ENCODE data around the gene DCC. TPM values are rescaled to one million over a fixed set of nuclear protein-coding genes. Genes with fewer than 3 reads are reported as not detected.

Gene DCC
- total and polyA plus RNA-seq, 11 donors: 0.02 TPM; not detected in 10

DNA sequence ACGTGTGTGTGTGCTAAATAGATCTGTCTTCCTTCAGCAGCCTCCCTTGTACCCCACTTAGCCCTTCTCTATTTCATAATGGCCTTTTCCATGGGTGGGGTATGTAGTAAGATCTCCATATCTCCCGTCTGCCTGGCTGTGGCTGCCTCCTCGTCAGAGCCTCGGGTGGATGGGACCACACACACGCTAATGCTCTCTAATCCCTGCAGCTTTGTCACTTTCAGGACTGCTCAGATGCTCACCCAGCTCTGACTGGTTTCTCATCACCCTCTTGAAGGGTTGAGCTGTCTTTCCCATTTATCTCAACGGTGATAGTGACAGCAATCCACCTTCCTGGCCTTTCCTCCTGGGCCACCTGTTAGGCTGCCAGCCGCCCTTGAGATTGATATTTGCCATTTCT lies 95.3 kb downstream of the DCC start:
- Histone ChIP-seq H3K36me3 (no peaks in the 10 kb centered on the region), H3K27ac (no peak overlapping the region), H3K4me3 (no peak overlapping the region), H3K27me3 (peaks cover 0 to 11% (median 0%) of the 10 kb centered on the region in 9 donors), H3K9me3 (no peaks in the 10 kb centered on the region), H3K4me1 (no peaks in the 10 kb centered on the region)
- WGBS, 4 donors: 23 to 31% (median 28%) methylated on average over 7 of the region's 7 CpGs
- intact Hi-C loops (cut with DNase I): no loop called here
- ATAC-seq (no peak), DNase-seq (no peak)
- TF ChIP-seq, protein P1, sequence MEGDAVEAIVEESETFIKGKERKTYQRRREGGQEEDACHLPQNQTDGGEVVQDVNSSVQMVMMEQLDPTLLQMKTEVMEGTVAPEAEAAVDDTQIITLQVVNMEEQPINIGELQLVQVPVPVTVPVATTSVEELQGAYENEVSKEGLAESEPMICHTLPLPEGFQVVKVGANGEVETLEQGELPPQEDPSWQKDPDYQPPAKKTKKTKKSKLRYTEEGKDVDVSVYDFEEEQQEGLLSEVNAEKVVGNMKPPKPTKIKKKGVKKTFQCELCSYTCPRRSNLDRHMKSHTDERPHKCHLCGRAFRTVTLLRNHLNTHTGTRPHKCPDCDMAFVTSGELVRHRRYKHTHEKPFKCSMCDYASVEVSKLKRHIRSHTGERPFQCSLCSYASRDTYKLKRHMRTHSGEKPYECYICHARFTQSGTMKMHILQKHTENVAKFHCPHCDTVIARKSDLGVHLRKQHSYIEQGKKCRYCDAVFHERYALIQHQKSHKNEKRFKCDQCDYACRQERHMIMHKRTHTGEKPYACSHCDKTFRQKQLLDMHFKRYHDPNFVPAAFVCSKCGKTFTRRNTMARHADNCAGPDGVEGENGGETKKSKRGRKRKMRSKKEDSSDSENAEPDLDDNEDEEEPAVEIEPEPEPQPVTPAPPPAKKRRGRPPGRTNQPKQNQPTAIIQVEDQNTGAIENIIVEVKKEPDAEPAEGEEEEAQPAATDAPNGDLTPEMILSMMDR (IDR thresholded peaks at IDR 0.05): no peak
- no peak for TF ChIP-seq POLR2A (IDR thresholded peaks at IDR 0.05)

DNA sequence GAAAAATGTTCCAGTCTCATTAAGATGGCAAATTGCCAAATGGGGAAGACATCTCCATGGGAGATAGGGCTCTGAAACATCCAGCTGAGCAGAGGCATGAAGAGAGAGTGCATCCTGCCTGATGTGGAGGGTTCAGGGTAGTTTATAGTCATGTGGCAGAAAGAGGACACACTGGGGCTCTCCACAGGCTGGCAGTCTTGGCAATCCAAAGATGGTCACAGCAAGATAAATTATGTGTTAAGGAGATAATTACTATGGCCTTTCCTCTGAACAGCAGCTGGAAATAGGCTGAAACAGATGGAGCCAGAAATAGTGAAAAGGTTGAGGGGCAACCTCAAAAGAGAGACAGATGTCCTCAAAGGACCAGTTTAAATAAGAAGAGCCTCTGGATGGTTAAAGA lies 97.2 kb downstream of the DCC start:
- intact Hi-C loops (cut with DNase I): no loop called here
- no peak overlapping the region for H3K4me3 ChIP-seq
- H3K27me3 ChIP-seq: peaks cover 0 to 11% (median 0%) of the 10 kb centered on the region in 9 donors
- H3K36me3 ChIP-seq: no peaks in the 10 kb centered on the region
- H3K4me1 ChIP-seq: no peaks in the 10 kb centered on the region
- ATAC-seq (no peak), DNase-seq (no peak)
- no peak overlapping the region for H3K27ac ChIP-seq
- TF ChIP-seq, protein P1 (IDR thresholded peaks at IDR 0.05): no peak
- TF ChIP-seq POLR2A (IDR thresholded peaks at IDR 0.05): no peak
- H3K9me3 ChIP-seq: no peaks in the 10 kb centered on the region

DNA sequence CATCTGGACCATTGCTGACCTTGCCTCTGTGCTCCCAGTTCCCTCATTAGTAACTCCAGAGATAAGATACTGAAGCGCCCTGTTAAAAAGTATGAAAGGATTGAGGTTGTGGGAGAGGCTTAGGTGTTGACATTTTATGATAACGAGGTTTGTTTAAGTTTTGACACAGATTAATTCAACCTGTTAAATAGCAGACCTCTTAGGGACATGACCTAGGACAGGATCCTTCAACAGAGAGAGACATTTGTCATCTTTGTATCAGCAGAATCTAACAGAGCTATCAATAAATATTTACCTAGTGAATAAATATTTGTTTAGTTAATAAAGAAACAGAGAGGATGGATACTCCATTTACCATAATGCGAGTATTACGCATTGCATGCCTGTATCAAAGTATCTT lies 99.5 kb downstream of the DCC start:
- no peaks in the 10 kb centered on the region for H3K36me3 ChIP-seq
- intact Hi-C loops (cut with DNase I): no loop called here
- H3K4me3 ChIP-seq: no peak overlapping the region
- 38 to 49% (median 45%) methylated on average over 4 of the region's 4 CpGs for WGBS, 4 donors
- H3K9me3 ChIP-seq: no peaks in the 10 kb centered on the region
- H3K27ac ChIP-seq: no peak overlapping the region
- DNase-seq: no peak
- no peak for ATAC-seq
- peaks cover 0 to 11% (median 0%) of the 10 kb centered on the region in 9 donors for H3K27me3 ChIP-seq
- no peak for TF ChIP-seq POLR2A (IDR thresholded peaks at IDR 0.05)
- TF ChIP-seq, protein P1 (IDR thresholded peaks at IDR 0.05): no peak
- no peaks in the 10 kb centered on the region for H3K4me1 ChIP-seq

DNA sequence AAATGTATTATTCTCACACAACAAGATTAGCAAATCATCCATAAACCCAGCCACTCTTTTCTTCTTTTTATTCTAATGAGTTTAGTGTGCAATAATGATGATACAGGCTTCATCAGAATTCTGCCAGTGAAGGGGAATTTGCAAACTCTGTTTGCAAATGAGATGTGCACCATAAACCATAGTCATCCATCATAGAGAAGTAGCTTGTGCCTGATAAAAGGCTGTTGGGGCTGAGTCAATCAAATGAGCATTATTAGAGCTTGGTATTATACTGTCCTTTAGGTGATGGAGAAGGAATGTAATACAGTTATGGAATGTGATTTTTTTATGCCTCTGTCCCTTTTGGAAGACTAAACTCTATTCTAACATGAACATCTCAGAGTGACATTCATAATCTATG lies 101.8 kb downstream of the DCC start:
- Histone ChIP-seq H3K36me3 (no peaks in the 10 kb centered on the region), H3K4me1 (no peaks in the 10 kb centered on the region), H3K27me3 (peaks cover 0 to 1% (median 0%) of the 10 kb centered on the region in 9 donors), H3K4me3 (no peak overlapping the region), H3K9me3 (no peaks in the 10 kb centered on the region), H3K27ac (no peak overlapping the region)
- no peak for ATAC-seq
- no peak for DNase-seq
- intact Hi-C loops (cut with DNase I): no loop called here
- no peak for TF ChIP-seq POLR2A (IDR thresholded peaks at IDR 0.05)
- TF ChIP-seq, protein P1 (IDR thresholded peaks at IDR 0.05): no peak
